T47D (cell line): ENCODE results near the gene ANKRD33B.
A peak's percentile ranks its signal among the peaks of the same experiment; 100 is the strongest.
"Not testable (repeated sequence)": the region's sequence is repeated elsewhere in the genome, so short reads cannot be mapped to it uniquely, and the experiment has no call there.

Experiments
- DNase-seq, 2 experiments: peaks; one replicate each; pipeline versions ENCODE4 v3.0.0 to v3.0.0-alpha.2; 2011 to 2012; ENCODE audit warnings: low read depth in 1 of 2, low spot score in 1 of 2
- JUND ChIP-seq: IDR thresholded peaks from 2 replicates; pipeline ENCODE4 v1.6.1; 2012; ENCODE audit warnings: low read depth
- in situ Hi-C: cut with HindIII; loops from 2 replicates; pipeline ENCODE4 v1.10.0; 2016; ENCODE audit warnings: low sequenced_read_pairs, low pct_unique_long_range_greater_than_20kb

Gene ANKRD33B

GRCh38 chr5:10599862-10600284 lies 36.0 kb downstream of the ANKRD33B start:
- in situ Hi-C loops = no loop called here
- TF ChIP-seq JUND = no peak
- no peak for DNase-seq

- TF ChIP-seq JUND = no peak
- no peak for DNase-seq
- in situ Hi-C loops = no loop called here
Observed at GRCh38 chr5:10600626-10601245, 36.9 kb downstream of the ANKRD33B start.

GRCh38 chr5:10601246-10602030 lies 37.6 kb downstream of the ANKRD33B start:
- in situ Hi-C loops = no loop called here
- no peak for TF ChIP-seq JUND

GRCh38 chr5:10602031-10602806 lies 38.3 kb downstream of the ANKRD33B start:
- TF ChIP-seq JUND = no peak
- DNase-seq = no peak
- in situ Hi-C loops = no loop called here

More at GRCh38 chr5:10601246-10602030, 37.6 kb downstream of the ANKRD33B start:
- peak in 1 of 2 experiments; percentile 73 for DNase-seq

GRCh38 chr5:10604975-10605374 lies 41.1 kb downstream of the ANKRD33B start:
- no peak for DNase-seq
- TF ChIP-seq JUND = no peak
- in situ Hi-C loops = no loop called here

- DNase-seq, in situ Hi-C loops: not testable (repeated sequence)
Observed at GRCh38 chr5:10606632-10607022, 42.8 kb downstream of the ANKRD33B start.

GRCh38 chr5:10607023-10607665 lies 43.3 kb downstream of the ANKRD33B start:
- in situ Hi-C loops = no loop called here
- no peak for DNase-seq
- no peak for TF ChIP-seq JUND

- no peak for TF ChIP-seq JUND
- in situ Hi-C loops = no loop called here
- DNase-seq = peak in 1 of 2 experiments; percentile 26
Observed at GRCh38 chr5:10607666-10608073, 43.8 kb downstream of the ANKRD33B start.

- DNase-seq, in situ Hi-C loops: not testable (repeated sequence)
Observed at GRCh38 chr5:10608081-10608480, 44.2 kb downstream of the ANKRD33B start.

GRCh38 chr5:10610058-10610457 lies 46.2 kb downstream of the ANKRD33B start:
- TF ChIP-seq JUND = no peak
- DNase-seq = no peak
- in situ Hi-C loops = no loop called here

- no peak for TF ChIP-seq JUND
- DNase-seq = no peak
- in situ Hi-C loops = no loop called here
Observed at GRCh38 chr5:10611290-10611689, 47.4 kb downstream of the ANKRD33B start.

- TF ChIP-seq JUND = no peak
- in situ Hi-C loops = no loop called here
- no peak for DNase-seq
Observed at GRCh38 chr5:10612251-10612650, 48.4 kb downstream of the ANKRD33B start.
